ENCODE measurements around the gene TMEM256. TPM values are rescaled to one million over a fixed set of nuclear protein-coding genes. Genes with fewer than 3 reads are reported as not detected.

Gene TMEM256
- total RNA-seq, 2 donors from 2014 or later = 133 to 175 TPM

DNA sequence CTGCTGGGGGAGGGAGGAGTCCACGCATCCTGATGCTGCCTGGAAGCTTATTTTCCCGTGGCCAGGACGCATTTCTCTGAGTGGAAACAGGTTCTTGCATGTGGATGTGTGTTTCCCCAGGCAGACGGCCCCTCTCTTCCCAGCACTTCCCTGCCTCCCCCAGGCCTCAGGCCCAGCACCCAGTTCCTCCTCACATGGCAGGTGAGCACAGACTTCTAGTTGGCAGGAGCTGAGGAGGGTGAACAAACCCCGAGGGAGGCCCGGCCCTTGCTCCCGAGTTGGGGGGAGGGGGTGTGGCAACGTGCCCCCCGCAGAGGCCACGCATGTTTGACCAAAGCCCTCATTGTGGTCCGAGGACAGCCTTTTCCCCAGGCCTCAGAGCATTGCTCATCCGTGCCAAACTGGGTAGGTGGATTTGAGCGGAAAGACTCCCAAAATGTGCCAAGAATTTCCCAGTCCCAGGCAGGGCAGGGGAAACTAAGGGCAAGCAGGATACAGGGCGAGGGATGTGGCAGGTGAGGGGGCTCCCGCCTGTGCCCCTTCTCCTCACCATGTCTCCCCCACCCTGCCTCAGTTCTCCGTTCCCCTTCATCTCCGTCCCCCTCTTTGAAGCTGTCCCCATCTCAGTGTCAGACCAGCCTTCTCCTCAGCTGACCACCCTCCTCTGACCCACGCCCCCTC lies 14.7 kb upstream of the TMEM256 start:
- Histone ChIP-seq H3K9me3 (ENCODE audit: control insufficient read depth, low read length) (no peaks in the 10 kb centered on the region), H3K27ac (ENCODE audit: low read depth, low read length) (peak overlapping the region; percentile 24), H3K9ac (ENCODE audit: extremely low read depth, low read length, poor library complexity, severe bottlenecking) (no peak overlapping the region), H3K27me3 (ENCODE audit: control insufficient read depth, insufficient read depth, low read length, poor library complexity, severe bottlenecking) (no peaks in the 10 kb centered on the region), H3K36me3 (ENCODE audit: control insufficient read depth, insufficient read depth, low read length) (peaks cover 20% of the 10 kb centered on the region), H3K4me1 (ENCODE audit: control insufficient read depth, insufficient read depth, low read length) (no peaks in the 10 kb centered on the region), H3K4me3 (ENCODE audit: low read length) (no peak overlapping the region)
- no peak for TF ChIP-seq CTCF (conservative IDR thresholded peaks at IDR 0.05)
- Mint-ChIP-seq H3K27me3 (ENCODE audit: insufficient read depth) (no peaks in the 10 kb centered on the region), H3K27ac (no peak overlapping the region), H3K4me3 (no peak overlapping the region), H3K4me1 (no peaks in the 10 kb centered on the region), H3K9me3 (no peaks in the 10 kb centered on the region), H3K36me3 (ENCODE audit: low read depth) (peaks cover 19% of the 10 kb centered on the region)
- DNase-seq = no peak
- 70 to 82% methylated on average over 10 to 18 of the region's 18 CpGs for WGBS, 2 experiments (ENCODE audit: insufficient coverage in 1 of 2, insufficient read length in 1 of 2)

GRCh38 chr17:7417056-7417655 lies 13.3 kb upstream of the TMEM256 start:
- 93 to 98% methylated on average over 18 to 54 of the region's 54 CpGs for WGBS, 2 experiments (ENCODE audit: insufficient coverage in 1 of 2, insufficient read length in 1 of 2)
- H3K9me3 Mint-ChIP-seq = no peaks in the 10 kb centered on the region

GRCh38 chr17:7416323-7416722 lies 12.4 kb upstream of the TMEM256 start:
- no peak for TF ChIP-seq CTCF (conservative IDR thresholded peaks at IDR 0.05)
- no peaks in the 10 kb centered on the region for H3K4me1 ChIP-seq (ENCODE audit: control insufficient read depth, insufficient read depth, low read length)
- no peak overlapping the region for H3K4me3 ChIP-seq (ENCODE audit: low read length)
- no peaks in the 10 kb centered on the region for H3K4me1 Mint-ChIP-seq
- no peaks in the 10 kb centered on the region for H3K27me3 Mint-ChIP-seq (ENCODE audit: insufficient read depth)
- DNase-seq = no peak
- no peak overlapping the region for H3K27ac ChIP-seq (ENCODE audit: low read depth, low read length)
- H3K36me3 Mint-ChIP-seq (ENCODE audit: low read depth) = peaks cover 22% of the 10 kb centered on the region
- H3K4me3 Mint-ChIP-seq = no peak overlapping the region
- no peaks in the 10 kb centered on the region for H3K9me3 ChIP-seq (ENCODE audit: control insufficient read depth, low read length)
- WGBS, 2 experiments (ENCODE audit: insufficient coverage in 1 of 2, insufficient read length in 1 of 2) = 88 to 90% methylated on average over 4 to 5 of the region's 6 CpGs
- H3K36me3 ChIP-seq (ENCODE audit: control insufficient read depth, insufficient read depth, low read length) = peaks cover 20% of the 10 kb centered on the region
- H3K27me3 ChIP-seq (ENCODE audit: control insufficient read depth, insufficient read depth, low read length, poor library complexity, severe bottlenecking) = no peaks in the 10 kb centered on the region
- no peak overlapping the region for H3K9ac ChIP-seq (ENCODE audit: extremely low read depth, low read length, poor library complexity, severe bottlenecking)
- H3K9me3 Mint-ChIP-seq = no peaks in the 10 kb centered on the region
- no peak overlapping the region for H3K27ac Mint-ChIP-seq

More at GRCh38 chr17:7417056-7417655, 13.3 kb upstream of the TMEM256 start:
- H3K27me3 Mint-ChIP-seq (ENCODE audit: insufficient read depth) = no peaks in the 10 kb centered on the region
- no peak overlapping the region for H3K9ac ChIP-seq (ENCODE audit: extremely low read depth, low read length, poor library complexity, severe bottlenecking)
- TF ChIP-seq CTCF (conservative IDR thresholded peaks at IDR 0.05) = no peak
- no peak overlapping the region for H3K27ac ChIP-seq (ENCODE audit: low read depth, low read length)
- no peaks in the 10 kb centered on the region for H3K27me3 ChIP-seq (ENCODE audit: control insufficient read depth, insufficient read depth, low read length, poor library complexity, severe bottlenecking)
- DNase-seq = no peak
- no peaks in the 10 kb centered on the region for H3K4me1 Mint-ChIP-seq
- no peak overlapping the region for H3K4me3 Mint-ChIP-seq
- H3K36me3 ChIP-seq (ENCODE audit: control insufficient read depth, insufficient read depth, low read length) = peaks cover 20% of the 10 kb centered on the region
- no peaks in the 10 kb centered on the region for H3K9me3 ChIP-seq (ENCODE audit: control insufficient read depth, low read length)
- no peak overlapping the region for H3K4me3 ChIP-seq (ENCODE audit: low read length)
- no peak overlapping the region for H3K27ac Mint-ChIP-seq
- H3K4me1 ChIP-seq (ENCODE audit: control insufficient read depth, insufficient read depth, low read length) = no peaks in the 10 kb centered on the region
- peaks cover 20% of the 10 kb centered on the region for H3K36me3 Mint-ChIP-seq (ENCODE audit: low read depth)
